HG03025 (cell line): ENCODE results near the gene CD300LD.
"Not testable (repeated sequence)": the region's sequence is repeated elsewhere in the genome, so short reads cannot be mapped to it uniquely, and the experiment has no call there.

ENCODE experiments used
- ATAC-seq: cut with Tn5 transposase; IDR thresholded peaks from one replicate; pipeline ENCODE4 v1.9.1; 2021; ENCODE audit warnings: mild to moderate bottlenecking, moderate library complexity; ENCODE audit not compliant: unreplicated experiment, low FRiP score

Gene CD300LD

GRCh38 chr17:74592087-74592990 is at the start of gene CD300LD:
TSS of gene CD300LD (minus strand) at chr17:74592283. CDS start at chr17:74592202, 81 bp downstream.
- ATAC-seq: no peak

- no peak for ATAC-seq
Measured at GRCh38 chr17:74641224-74641957, 49.3 kb upstream of the CD300LD start.

- no peak for ATAC-seq
Measured at GRCh38 chr17:74639704-74640151, 47.6 kb upstream of the CD300LD start.

- ATAC-seq: no peak
Measured at GRCh38 chr17:74637926-74638325, 45.8 kb upstream of the CD300LD start.

- no peak for ATAC-seq
Measured at GRCh38 chr17:74637265-74637664, 45.2 kb upstream of the CD300LD start.

- ATAC-seq: not testable (repeated sequence)
Measured at GRCh38 chr17:74636541-74637085, 44.5 kb upstream of the CD300LD start.

GRCh38 chr17:74635418-74635817 is 43.3 kb upstream of the CD300LD start:
- ATAC-seq: no peak

GRCh38 chr17:74633326-74633725 is 41.2 kb upstream of the CD300LD start:
- ATAC-seq: no peak

GRCh38 chr17:74632617-74633016 is 40.5 kb upstream of the CD300LD start:
- no peak for ATAC-seq

GRCh38 chr17:74631468-74632450 is 39.7 kb upstream of the CD300LD start:
- no peak for ATAC-seq

- ATAC-seq: not testable (repeated sequence)
Measured at GRCh38 chr17:74630251-74630650, 38.2 kb upstream of the CD300LD start.

- no peak for ATAC-seq
Measured at GRCh38 chr17:74625661-74626060, 33.6 kb upstream of the CD300LD start.

GRCh38 chr17:74624131-74624530 is 32.0 kb upstream of the CD300LD start:
- no peak for ATAC-seq

- no peak for ATAC-seq
Measured at GRCh38 chr17:74623693-74624093, 31.6 kb upstream of the CD300LD start, which contains the start of gene CD300E. TSS of gene CD300E (minus strand) at chr17:74623738. CDS start at chr17:74623621, 117 bp downstream.

- ATAC-seq: no peak
Measured at GRCh38 chr17:74619077-74619673, 27.1 kb upstream of the CD300LD start.

GRCh38 chr17:74618451-74618850 is 26.4 kb upstream of the CD300LD start:
- no peak for ATAC-seq

- no peak for ATAC-seq
Measured at GRCh38 chr17:74616696-74617095, 24.6 kb upstream of the CD300LD start.

GRCh38 chr17:74612046-74612445 is 20.0 kb upstream of the CD300LD start:
- no peak for ATAC-seq

GRCh38 chr17:74610108-74610507 is 18.0 kb upstream of the CD300LD start:
- ATAC-seq: no peak
